ENCODE results near the gene DUSP9.

The DUSP9 gene

DNA sequence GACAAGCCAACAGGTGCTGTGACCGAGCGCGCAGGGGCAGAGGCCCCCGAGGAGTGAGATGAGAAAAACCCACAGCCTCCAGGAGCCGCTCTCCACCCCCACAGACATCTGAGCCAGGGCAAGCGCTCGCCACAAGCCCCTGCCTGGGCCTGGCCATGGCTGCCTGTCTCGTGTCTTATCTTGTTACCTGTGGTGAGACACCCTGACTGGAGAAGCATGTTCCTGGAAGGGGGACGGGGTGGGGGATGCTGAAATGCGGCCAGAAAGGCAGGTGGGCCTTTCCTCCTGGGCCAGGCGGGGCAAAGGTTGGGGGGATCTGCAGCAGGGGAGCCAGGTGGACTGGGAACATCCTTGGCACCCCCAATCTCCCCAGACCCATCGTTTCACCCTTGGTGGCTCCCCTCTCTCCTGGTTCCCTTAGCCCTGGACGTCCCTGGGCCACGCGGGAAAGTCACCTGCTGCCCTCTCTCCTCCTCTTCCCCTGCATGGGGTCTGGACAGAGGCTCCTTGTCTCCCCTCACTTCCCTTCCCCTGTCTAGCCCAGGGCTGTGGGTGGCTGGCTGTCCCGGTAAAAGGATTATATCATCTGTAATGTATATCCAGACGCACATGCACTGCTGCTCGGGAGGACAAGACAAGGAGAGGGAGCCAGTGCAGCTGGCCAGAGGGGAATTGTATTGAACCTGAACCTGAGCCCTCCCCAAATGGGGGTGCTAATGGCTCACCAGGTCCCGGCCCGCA lies 8.4 kb upstream of the DUSP9 start:
- Histone ChIP-seq H3K27me3 (ENCODE audit: low read depth, low read length) (peaks cover 15% of the 10 kb centered on the region), H3K4me3 (ENCODE audit: low read depth in 1 of 2, low read length in 2 of 2) (no peak overlapping the region), H3K9me3 (ENCODE audit: control insufficient read depth in 1 of 2, low read length in 2 of 2) (no peaks in the 10 kb centered on the region), H3K27ac (ENCODE audit: low read length) (no peak overlapping the region), H3K36me3 (ENCODE audit: control insufficient read depth in 1 of 2, insufficient read depth in 2 of 2, low read length in 2 of 2) (no peaks in the 10 kb centered on the region), H3K4me1 (ENCODE audit: control insufficient read depth in 1 of 2, insufficient read depth in 2 of 2, low read length in 2 of 2) (peaks cover 0 to 19% of the 10 kb centered on the region in 2 donors)

DNA sequence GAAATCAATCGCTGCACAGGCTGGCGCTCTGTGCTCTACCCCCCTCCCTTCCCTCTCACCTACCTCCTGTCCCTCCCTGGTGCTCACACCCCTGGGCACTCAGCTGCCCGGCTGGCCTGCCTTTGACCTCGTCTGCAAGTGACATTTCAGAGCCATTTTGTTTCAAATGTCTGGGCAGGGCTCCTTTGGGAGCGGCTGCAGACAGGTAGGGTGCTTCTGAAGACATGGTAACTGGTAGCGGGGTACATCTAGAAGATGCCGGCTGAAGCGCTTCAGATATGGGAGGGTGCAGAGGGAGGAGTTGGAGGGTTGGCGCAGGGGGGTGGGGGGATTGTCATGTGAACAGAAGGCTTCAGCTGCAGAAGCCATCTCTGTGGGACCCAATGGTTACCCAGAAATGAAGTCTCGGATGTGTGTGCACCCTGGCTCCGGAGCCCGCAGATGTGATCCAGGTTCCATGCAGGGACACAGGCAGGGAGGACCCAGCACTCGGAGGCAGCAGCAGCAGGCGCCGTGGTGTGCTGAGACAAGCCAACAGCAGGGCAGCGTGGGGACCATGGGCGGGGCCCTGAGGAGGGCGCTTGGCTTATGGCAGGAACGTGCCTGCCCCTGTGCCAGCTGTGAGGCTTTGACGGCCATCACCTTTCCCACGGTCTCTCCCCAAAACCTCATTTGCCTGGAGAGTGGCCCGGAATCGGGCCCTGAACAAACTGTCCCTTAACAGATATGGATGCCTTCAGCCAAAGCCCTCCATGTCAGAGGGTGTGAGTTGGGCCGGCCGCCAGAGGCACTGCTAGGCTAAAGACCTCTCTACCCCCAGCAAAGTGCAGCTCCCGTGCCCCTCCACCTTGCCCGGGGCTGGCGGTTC lies 7.6 kb upstream of the DUSP9 start:
- Histone ChIP-seq H3K27me3 (ENCODE audit: low read depth, low read length) (peaks cover 15% of the 10 kb centered on the region), H3K36me3 (ENCODE audit: control insufficient read depth in 1 of 2, insufficient read depth in 2 of 2, low read length in 2 of 2) (no peaks in the 10 kb centered on the region), H3K9me3 (ENCODE audit: control insufficient read depth in 1 of 2, low read length in 2 of 2) (no peaks in the 10 kb centered on the region), H3K4me1 (ENCODE audit: control insufficient read depth in 1 of 2, insufficient read depth in 2 of 2, low read length in 2 of 2) (peaks cover 0 to 19% of the 10 kb centered on the region in 2 donors), H3K27ac (ENCODE audit: low read length) (no peak overlapping the region), H3K4me3 (ENCODE audit: low read depth in 1 of 2, low read length in 2 of 2) (no peak overlapping the region)

DNA sequence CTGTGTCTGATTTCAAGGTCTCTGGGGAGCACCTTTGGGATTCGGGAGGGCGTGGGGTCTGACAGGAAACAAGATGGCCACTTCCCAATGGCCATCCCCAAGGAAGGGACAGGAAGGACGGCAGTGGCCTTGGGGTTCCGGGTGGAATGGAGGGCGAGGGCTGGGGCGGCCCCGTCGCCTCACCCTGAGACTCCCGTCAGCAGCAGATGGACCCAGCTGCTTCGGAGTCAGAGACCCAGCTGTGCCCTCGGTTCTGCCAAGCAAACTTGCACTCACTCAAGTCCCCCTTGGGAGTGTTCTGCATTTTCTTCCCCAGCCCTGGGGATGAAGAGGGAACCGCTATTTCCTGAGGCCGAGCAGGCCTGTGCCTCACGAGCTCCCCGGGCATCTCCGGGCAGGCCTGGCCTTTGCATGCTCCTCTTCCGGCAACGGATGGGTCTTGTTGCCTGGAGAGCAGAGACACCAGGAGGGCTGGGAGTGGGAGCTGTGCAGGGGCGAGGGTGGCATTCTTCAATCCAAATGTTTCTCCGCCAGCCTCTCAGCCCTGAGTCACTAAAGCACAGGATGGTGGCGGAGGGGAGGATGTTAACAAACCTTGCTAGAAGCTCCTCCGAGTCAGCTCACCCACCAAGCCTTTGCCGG lies 6.8 kb upstream of the DUSP9 start:
- Histone ChIP-seq H3K4me3 (ENCODE audit: low read depth in 1 of 2, low read length in 2 of 2) (no peak overlapping the region), H3K27me3 (ENCODE audit: low read depth, low read length) (peaks cover 15% of the 10 kb centered on the region)

DNA sequence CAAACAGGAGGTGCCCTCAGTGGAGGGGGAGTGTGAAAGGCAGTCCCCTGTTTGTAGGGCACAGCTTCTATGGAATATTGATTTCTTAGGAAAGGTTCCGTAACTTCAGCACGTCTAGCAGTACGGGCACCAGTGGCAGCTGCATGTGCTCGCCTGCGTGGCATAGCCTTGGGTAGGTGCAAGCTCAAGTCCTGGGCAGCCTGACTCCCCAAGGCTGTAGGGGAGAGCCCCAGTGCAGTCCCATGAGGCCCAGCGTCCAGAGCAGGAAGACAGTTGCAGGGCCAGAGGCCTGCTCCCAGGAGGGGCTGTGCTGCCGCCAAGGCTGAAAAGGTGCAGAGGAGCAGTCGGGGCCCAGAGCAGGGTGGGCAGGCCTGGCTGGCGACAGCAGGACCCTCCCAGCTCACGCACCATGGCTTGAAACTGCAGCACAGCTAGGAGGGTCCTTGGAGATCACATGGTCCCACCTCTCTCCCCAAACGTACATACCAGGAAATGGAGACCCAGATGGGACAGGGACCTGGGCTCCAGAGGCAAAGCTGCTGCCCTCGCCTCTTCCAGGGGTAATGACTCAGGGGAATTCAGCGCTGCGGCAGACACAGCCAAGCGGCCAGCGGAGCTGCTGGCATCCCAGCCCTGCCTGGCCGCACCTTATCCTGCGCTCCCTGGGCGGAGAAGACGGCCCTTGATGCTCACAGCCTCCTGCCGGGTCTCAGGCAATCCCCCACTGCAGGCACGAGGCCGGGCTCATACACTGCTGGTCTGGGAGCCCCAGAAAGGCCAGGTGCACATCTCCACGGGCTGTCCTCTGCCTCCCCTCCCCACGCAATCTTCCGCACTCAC lies 6.0 kb upstream of the DUSP9 start:
- no peaks in the 10 kb centered on the region for H3K9me3 ChIP-seq (ENCODE audit: control insufficient read depth in 1 of 2, low read length in 2 of 2)
- H3K4me3 ChIP-seq (ENCODE audit: low read depth in 1 of 2, low read length in 2 of 2), result no peak overlapping the region
- no peak overlapping the region for H3K27ac ChIP-seq (ENCODE audit: low read length)
- peaks cover 15% of the 10 kb centered on the region for H3K27me3 ChIP-seq (ENCODE audit: low read depth, low read length)
- H3K36me3 ChIP-seq (ENCODE audit: control insufficient read depth in 1 of 2, insufficient read depth in 2 of 2, low read length in 2 of 2), result no peaks in the 10 kb centered on the region
- peaks cover 0 to 22% of the 10 kb centered on the region in 2 donors for H3K4me1 ChIP-seq (ENCODE audit: control insufficient read depth in 1 of 2, insufficient read depth in 2 of 2, low read length in 2 of 2)

More for the DNA sequence above, 6.8 kb upstream of the DUSP9 start:
- Histone ChIP-seq H3K9me3 (ENCODE audit: control insufficient read depth in 1 of 2, low read length in 2 of 2) (no peaks in the 10 kb centered on the region), H3K27ac (ENCODE audit: low read length) (no peak overlapping the region), H3K36me3 (ENCODE audit: control insufficient read depth in 1 of 2, insufficient read depth in 2 of 2, low read length in 2 of 2) (no peaks in the 10 kb centered on the region), H3K4me1 (ENCODE audit: control insufficient read depth in 1 of 2, insufficient read depth in 2 of 2, low read length in 2 of 2) (peaks cover 0 to 22% of the 10 kb centered on the region in 2 donors)

DNA sequence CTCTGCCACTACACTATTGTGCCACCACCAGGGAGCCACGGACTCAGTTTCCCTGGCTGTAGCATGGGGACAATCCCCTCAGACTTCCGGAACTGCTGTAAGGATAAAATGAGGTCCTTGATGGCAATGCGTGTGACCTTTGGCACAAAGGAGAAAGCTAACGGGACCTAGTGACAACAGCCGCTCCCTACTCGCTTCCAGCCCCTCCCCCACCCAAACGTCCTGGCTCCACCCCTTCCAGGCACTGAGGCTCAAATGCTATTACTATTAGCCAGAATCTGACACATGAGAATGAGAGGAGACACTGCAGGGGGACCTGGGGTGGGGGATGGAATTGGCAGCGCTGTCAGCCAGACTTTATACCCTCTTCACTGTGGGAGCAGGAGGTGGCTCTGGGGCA lies 5.4 kb upstream of the DUSP9 start:
- Histone ChIP-seq H3K27me3 (ENCODE audit: low read depth, low read length) (peaks cover 19% of the 10 kb centered on the region), H3K36me3 (ENCODE audit: control insufficient read depth in 1 of 2, insufficient read depth in 2 of 2, low read length in 2 of 2) (no peaks in the 10 kb centered on the region), H3K4me1 (ENCODE audit: control insufficient read depth in 1 of 2, insufficient read depth in 2 of 2, low read length in 2 of 2) (peaks cover 0 to 23% of the 10 kb centered on the region in 2 donors), H3K4me3 (ENCODE audit: low read depth in 1 of 2, low read length in 2 of 2) (no peak overlapping the region), H3K9me3 (ENCODE audit: control insufficient read depth in 1 of 2, low read length in 2 of 2) (no peaks in the 10 kb centered on the region), H3K27ac (ENCODE audit: low read length) (no peak overlapping the region)

DNA sequence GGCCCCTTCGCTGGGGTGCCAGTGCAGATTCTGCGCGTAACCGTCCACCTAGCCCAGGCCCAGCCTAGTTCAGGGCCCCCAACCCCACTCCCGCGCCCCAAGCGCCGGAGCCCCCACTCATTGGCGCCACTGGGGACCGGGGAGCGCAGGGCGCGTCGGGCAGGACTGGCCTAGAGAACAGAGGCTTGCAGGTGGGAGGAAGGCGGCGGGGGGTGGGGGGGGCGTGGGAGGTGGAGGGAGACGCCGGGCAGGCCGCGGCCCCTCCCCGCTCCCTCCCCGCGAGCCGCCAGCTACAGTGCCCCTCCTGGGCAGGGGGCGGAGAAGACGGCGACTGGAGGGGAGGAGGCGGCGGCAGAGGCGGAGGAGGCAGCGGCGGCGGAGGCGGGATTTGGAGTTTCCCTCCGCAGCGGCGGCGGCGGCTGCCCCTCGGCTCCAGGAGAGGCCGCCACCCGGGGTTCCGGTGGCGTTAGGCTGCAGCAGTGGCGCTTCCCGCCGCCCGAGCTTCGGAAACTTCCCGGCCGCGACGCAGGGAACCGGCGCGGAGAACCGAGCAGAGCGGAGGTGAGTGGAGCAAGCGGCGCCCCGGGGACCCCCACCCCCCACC lies 4.8 kb upstream of the DUSP9 start:
- Histone ChIP-seq H3K27me3 (ENCODE audit: low read depth, low read length) (peaks cover 19% of the 10 kb centered on the region), H3K36me3 (ENCODE audit: control insufficient read depth in 1 of 2, insufficient read depth in 2 of 2, low read length in 2 of 2) (no peaks in the 10 kb centered on the region), H3K4me3 (ENCODE audit: low read depth in 1 of 2, low read length in 2 of 2) (no peak overlapping the region), H3K9me3 (ENCODE audit: control insufficient read depth in 1 of 2, low read length in 2 of 2) (no peaks in the 10 kb centered on the region), H3K4me1 (ENCODE audit: control insufficient read depth in 1 of 2, insufficient read depth in 2 of 2, low read length in 2 of 2) (peaks cover 0 to 29% of the 10 kb centered on the region in 2 donors), H3K27ac (ENCODE audit: low read length) (no peak overlapping the region)

DNA sequence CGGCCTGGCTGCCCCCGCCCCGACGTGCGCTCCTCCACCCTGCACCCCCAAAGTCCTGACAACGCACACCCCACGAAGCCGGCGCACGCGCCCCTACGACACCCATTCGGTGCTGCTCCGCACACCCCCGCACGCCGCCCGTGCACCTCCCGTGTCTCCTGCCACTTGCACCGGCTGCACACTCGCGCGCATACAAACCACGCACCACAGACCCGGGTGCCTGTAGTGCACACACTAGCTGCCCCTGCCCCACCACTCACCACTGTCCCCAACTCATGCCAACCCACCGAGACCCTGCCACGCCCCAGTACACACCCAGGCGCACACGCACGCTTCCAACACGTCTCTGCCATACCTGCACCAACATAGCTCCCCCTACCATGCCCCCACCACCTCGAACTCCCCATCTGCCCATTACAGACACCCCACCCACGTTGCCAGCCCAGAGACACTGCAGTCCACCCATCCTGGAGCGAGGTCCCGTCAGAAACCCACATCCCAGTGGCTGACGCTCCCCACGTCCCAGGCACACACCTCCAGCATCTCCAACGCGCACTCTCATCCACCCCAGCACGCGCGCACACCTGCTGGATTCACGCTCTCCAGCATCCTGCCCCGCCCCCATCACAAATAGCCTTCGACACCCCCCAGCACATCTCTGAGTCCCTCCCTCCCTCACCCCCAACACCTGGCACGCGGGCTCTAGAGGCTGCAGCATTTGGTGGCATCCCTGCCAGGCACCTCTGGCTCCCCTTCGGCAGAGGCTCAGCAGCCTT lies 4.2 kb upstream of the DUSP9 start:
- H3K27ac ChIP-seq (ENCODE audit: low read length), result no peak overlapping the region
- H3K4me3 ChIP-seq (ENCODE audit: low read depth in 1 of 2, low read length in 2 of 2), result no peak overlapping the region
- peaks cover 0 to 35% of the 10 kb centered on the region in 2 donors for H3K4me1 ChIP-seq (ENCODE audit: control insufficient read depth in 1 of 2, insufficient read depth in 2 of 2, low read length in 2 of 2)
- peaks cover 19% of the 10 kb centered on the region for H3K27me3 ChIP-seq (ENCODE audit: low read depth, low read length)
- no peaks in the 10 kb centered on the region for H3K36me3 ChIP-seq (ENCODE audit: control insufficient read depth in 1 of 2, insufficient read depth in 2 of 2, low read length in 2 of 2)
- no peaks in the 10 kb centered on the region for H3K9me3 ChIP-seq (ENCODE audit: control insufficient read depth in 1 of 2, low read length in 2 of 2)

DNA sequence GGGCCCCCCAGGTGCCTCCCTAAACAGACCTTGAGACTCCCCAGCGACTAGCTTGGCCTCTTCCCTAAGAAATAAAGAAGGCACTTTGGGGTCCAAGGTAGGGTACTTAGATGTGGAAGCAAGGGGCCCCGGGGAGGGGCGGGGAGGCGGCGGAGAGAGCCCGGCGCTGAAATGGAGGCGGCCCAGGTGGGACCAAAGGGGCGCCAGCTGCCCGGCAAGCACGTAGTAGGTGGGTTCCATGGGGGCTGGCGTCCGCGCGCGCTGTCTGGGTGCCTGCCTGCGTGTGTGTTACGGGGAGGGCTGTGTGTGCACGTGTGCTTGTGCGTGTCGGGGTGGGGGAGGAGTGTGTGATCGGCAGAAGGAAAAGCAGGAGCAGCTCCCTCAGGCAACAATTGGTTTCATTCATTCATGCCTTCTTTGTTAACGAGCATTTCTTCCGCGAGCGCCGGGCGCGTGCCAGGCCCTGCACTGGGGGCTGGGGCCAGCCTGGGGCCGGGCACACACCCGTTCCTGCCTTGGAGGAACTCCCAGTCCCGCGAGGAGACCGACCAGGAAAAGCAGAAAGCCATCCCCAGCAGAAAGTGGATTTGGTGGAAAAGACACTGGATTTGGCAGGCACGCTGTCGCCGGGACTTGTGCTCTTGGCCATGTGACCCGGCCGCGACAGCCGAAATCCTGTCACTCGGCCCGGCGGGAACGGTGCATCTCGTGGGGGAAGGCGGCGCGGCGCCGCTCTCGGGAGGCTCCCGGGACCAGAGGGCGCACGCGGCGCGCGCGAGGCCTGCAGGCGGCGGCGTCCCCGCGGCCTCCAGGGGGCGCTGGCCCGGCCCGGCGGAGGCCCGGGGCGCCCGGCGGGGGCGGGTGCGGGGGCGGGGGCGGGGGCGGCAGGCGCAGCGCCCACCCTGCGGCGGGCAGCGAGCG lies 3.3 kb upstream of the DUSP9 start:
- no peaks in the 10 kb centered on the region for H3K9me3 ChIP-seq (ENCODE audit: control insufficient read depth in 1 of 2, low read length in 2 of 2)
- no peak overlapping the region for H3K27ac ChIP-seq (ENCODE audit: low read length)
- no peak overlapping the region for H3K4me3 ChIP-seq (ENCODE audit: low read depth in 1 of 2, low read length in 2 of 2)
- H3K27me3 ChIP-seq (ENCODE audit: low read depth, low read length), result peaks cover 19% of the 10 kb centered on the region
- H3K36me3 ChIP-seq (ENCODE audit: control insufficient read depth in 1 of 2, insufficient read depth in 2 of 2, low read length in 2 of 2), result no peaks in the 10 kb centered on the region
- peaks cover 0 to 37% of the 10 kb centered on the region in 2 donors for H3K4me1 ChIP-seq (ENCODE audit: control insufficient read depth in 1 of 2, insufficient read depth in 2 of 2, low read length in 2 of 2)

DNA sequence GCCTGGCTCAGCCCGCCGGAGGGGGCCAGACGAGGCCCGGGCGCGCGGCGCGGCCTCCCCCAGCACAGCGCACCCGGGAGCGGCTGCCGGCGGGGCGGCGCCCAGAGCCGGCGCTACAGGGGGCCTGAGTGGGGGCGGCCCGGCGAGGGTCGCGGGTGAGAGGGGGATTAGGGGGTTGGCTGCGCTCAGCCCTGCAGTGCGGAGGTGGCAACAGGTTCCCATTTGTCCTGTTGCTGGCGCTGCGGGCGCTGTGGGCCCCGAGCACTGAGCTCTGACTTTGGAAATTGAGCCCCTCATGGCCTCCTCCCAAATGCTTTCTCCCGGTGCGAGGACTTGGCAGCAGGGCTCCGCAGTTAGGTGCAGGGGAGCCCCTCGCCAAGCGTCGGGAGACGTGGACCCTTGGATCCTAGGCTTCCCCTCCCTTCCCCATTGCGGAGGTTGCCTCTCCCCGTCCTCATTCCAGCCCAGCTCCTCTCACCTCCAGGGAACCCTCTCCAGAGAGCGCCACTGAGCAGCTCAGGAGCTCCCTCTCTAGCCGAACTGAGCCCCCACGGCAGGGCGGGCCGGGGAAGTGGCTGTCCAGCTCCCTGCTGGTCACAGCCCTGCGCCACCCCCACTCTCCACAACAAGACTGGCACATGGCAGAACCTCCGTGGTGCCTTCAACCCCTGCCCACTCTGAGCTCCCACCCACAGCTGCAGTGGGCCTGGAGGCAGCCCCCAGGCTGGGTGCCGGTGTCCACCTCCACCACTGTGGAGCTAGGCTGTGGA lies 2.5 kb upstream of the DUSP9 start:
- Histone ChIP-seq H3K27me3 (ENCODE audit: low read depth, low read length) (peaks cover 19% of the 10 kb centered on the region), H3K4me1 (ENCODE audit: control insufficient read depth in 1 of 2, insufficient read depth in 2 of 2, low read length in 2 of 2) (peaks cover 0 to 37% of the 10 kb centered on the region in 2 donors), H3K4me3 (ENCODE audit: low read depth in 1 of 2, low read length in 2 of 2) (no peak overlapping the region), H3K9me3 (ENCODE audit: control insufficient read depth in 1 of 2, low read length in 2 of 2) (no peaks in the 10 kb centered on the region), H3K27ac (ENCODE audit: low read length) (no peak overlapping the region), H3K36me3 (ENCODE audit: control insufficient read depth in 1 of 2, insufficient read depth in 2 of 2, low read length in 2 of 2) (no peaks in the 10 kb centered on the region)

All from muscle layer of duodenum (tissue), 2 donors.